HG02852 (cell line): Measurements from ENCODE around the gene ZNF277.
"Not testable (repeated sequence)": the region's sequence is repeated elsewhere in the genome, so short reads cannot be mapped to it uniquely, and the experiment has no call there.

Experiments
- ATAC-seq: cut with Tn5 transposase; IDR thresholded peaks from one replicate; pipeline ENCODE4 v1.9.1; 2021; ENCODE audit warnings: mild to moderate bottlenecking, moderate library complexity; ENCODE audit not compliant: unreplicated experiment

The ZNF277 gene

GRCh38 chr7:112207765-112208164, 1.3 kb downstream of the ZNF277 start:
- ATAC-seq: no peak

GRCh38 chr7:112211348-112211907, 4.9 kb downstream of the ZNF277 start:
- ATAC-seq: no peak

- no peak for ATAC-seq
Measured at GRCh38 chr7:112212571-112212970, 6.1 kb downstream of the ZNF277 start.

GRCh38 chr7:112213735-112214134, 7.2 kb downstream of the ZNF277 start:
- no peak for ATAC-seq

- ATAC-seq: no peak
Measured at GRCh38 chr7:112214268-112214667, 7.8 kb downstream of the ZNF277 start.

- no peak for ATAC-seq
Measured at GRCh38 chr7:112214883-112215282, 8.4 kb downstream of the ZNF277 start.

GRCh38 chr7:112215787-112216186, 9.3 kb downstream of the ZNF277 start:
- ATAC-seq: no peak

GRCh38 chr7:112220877-112221434, 14.5 kb downstream of the ZNF277 start:
- no peak for ATAC-seq

GRCh38 chr7:112223310-112223709, 16.8 kb downstream of the ZNF277 start:
- no peak for ATAC-seq

- no peak for ATAC-seq
Measured at GRCh38 chr7:112224186-112224585, 17.7 kb downstream of the ZNF277 start.

- no peak for ATAC-seq
Measured at GRCh38 chr7:112225006-112225405, 18.5 kb downstream of the ZNF277 start.

- no peak for ATAC-seq
Measured at GRCh38 chr7:112226701-112227276, 20.3 kb downstream of the ZNF277 start.

- ATAC-seq: no peak
Measured at GRCh38 chr7:112228632-112229031, 22.1 kb downstream of the ZNF277 start.

- no peak for ATAC-seq
Measured at GRCh38 chr7:112232212-112232978, 25.9 kb downstream of the ZNF277 start.

- no peak for ATAC-seq
Measured at GRCh38 chr7:112233048-112233697, 26.7 kb downstream of the ZNF277 start.

- ATAC-seq: no peak
Measured at GRCh38 chr7:112234147-112234546, 27.7 kb downstream of the ZNF277 start.

GRCh38 chr7:112236597-112236996, 30.1 kb downstream of the ZNF277 start:
- ATAC-seq: no peak

- no peak for ATAC-seq
Measured at GRCh38 chr7:112238330-112238729, 31.8 kb downstream of the ZNF277 start.

GRCh38 chr7:112238852-112239610, 32.5 kb downstream of the ZNF277 start:
- no peak for ATAC-seq

- no peak for ATAC-seq
Measured at GRCh38 chr7:112248598-112248997, 42.1 kb downstream of the ZNF277 start.

GRCh38 chr7:112249967-112250366, 43.5 kb downstream of the ZNF277 start:
- ATAC-seq: not testable (repeated sequence)
